PC-9 (cell line): ENCODE results near the gene HOATZ. TPM values are rescaled to one million over a fixed set of nuclear protein-coding genes. Genes with fewer than 3 reads are reported as not detected.
A peak's percentile ranks its signal among the peaks of the same experiment; 100 is the strongest.

Source experiments
- Bru-seq: library from RNA; stranded (reverse); fragments of 400-500 nt; gene quantifications from one replicate; lab custom pipeline; 2021; lab: Mats Ljungman, UMichigan
- BruChase-seq, 2 experiments: library from RNA; stranded (reverse); fragments of 400-500 nt; gene quantifications; one replicate each; lab custom pipeline; 2021; lab: Mats Ljungman, UMichigan
- BruUV-seq: library from RNA; stranded (reverse); fragments of 400-500 nt; replicated peaks from 2 replicates; lab custom pipeline; 2021; lab: Mats Ljungman, UMichigan
- CTCF ChIA-PET: fragments of 300-600 bp; sonication (Branson Sonifier 250); formaldehyde crosslinking; loops from one replicate; lab custom pipeline; 2022; ENCODE audit warnings: antibody characterized with exemption; lab: Charles Lee
- POLR2A ChIA-PET: fragments of 300-600 bp; sonication (Branson Sonifier 250); formaldehyde crosslinking; loops from one replicate; lab custom pipeline; 2022; ENCODE audit warnings: antibody characterized with exemption; ENCODE audit not compliant: unreplicated experiment; lab: Charles Lee
- DNase-seq, 2 experiments: peaks; one replicate each; pipeline versions ENCODE4 v3.0.0 to v3.0.0-alpha.2; 2015 to 2022; ENCODE audit warnings: mixed read lengths in 1 of 2
- H2AFZ ChIP-seq: fragments of 200-600 bp; sonication (generic); 2 replicates; pipeline ENCODE4 v1.8.1; 2017; ENCODE audit warnings: antibody characterized with exemption
- H3F3A ChIP-seq: fragments of 200-600 bp; sonication (generic); 2 replicates; pipeline ENCODE4 v1.8.1; 2017; ENCODE audit warnings: antibody characterized with exemption, mild to moderate bottlenecking, low read depth; ENCODE audit not compliant: insufficient read depth
- H3K27ac ChIP-seq: fragments of 200-600 bp; sonication (generic); 2 replicates; pipeline ENCODE4 v1.6.1; 2016; ENCODE audit warnings: mixed run types
- H3K27me3 ChIP-seq: fragments of 200-600 bp; sonication (generic); 2 replicates; pipeline ENCODE4 v1.6.1; 2016; ENCODE audit warnings: low read depth, mixed run types; ENCODE audit not compliant: insufficient read depth
- H3K36me3 ChIP-seq: fragments of 200-600 bp; sonication (generic); 2 replicates; pipeline ENCODE4 v1.6.1; 2016; ENCODE audit warnings: low read depth, mixed run types
- H3K4me1 ChIP-seq: fragments of 200-600 bp; sonication (generic); replicated peaks from 2 replicates; pipeline ENCODE4 v1.6.1; 2016; ENCODE audit warnings: mixed run types; ENCODE audit not compliant: insufficient read depth
- H3K4me2 ChIP-seq: fragments of 200-600 bp; sonication (generic); 2 replicates; pipeline ENCODE4 v1.6.1; 2017; ENCODE audit warnings: mixed run types
- H3K4me3 ChIP-seq: fragments of 200-600 bp; sonication (generic); 2 replicates; pipeline ENCODE4 v1.6.1; 2016; ENCODE audit warnings: mixed run types
- H3K79me2 ChIP-seq: fragments of 200-600 bp; sonication (generic); 2 replicates; pipeline ENCODE4 v1.6.1; 2017; ENCODE audit warnings: low read depth, mixed run types
- H3K9me2 ChIP-seq: fragments of 200-600 bp; sonication (generic); 2 replicates; pipeline ENCODE4 v1.8.1; 2017; ENCODE audit warnings: mild to moderate bottlenecking; ENCODE audit not compliant: insufficient read depth
- H3K9me3 ChIP-seq: fragments of 200-600 bp; sonication (generic); 2 replicates; pipeline ENCODE4 v1.8.1; 2016; ENCODE audit warnings: low read depth; ENCODE audit not compliant: insufficient read depth
- H4K20me1 ChIP-seq: fragments of 200-600 bp; sonication (generic); 2 replicates; pipeline ENCODE4 v1.8.1; 2017; ENCODE audit not compliant: insufficient read depth
- EZH2 ChIP-seq: fragments of 200-600 bp; sonication (generic); IDR thresholded peaks from 2 replicates; pipeline ENCODE4 v1.8.0; 2017; ENCODE audit warnings: antibody characterized with exemption, low read depth
- intact Hi-C: fragments of 100-400 bp; cut with micrococcal nuclease; formaldehyde crosslinking; loops from one replicate; pipeline ENCODE4 v1.10.0; 2022; ENCODE audit not compliant: unreplicated experiment
- long read RNA-seq: library from polyadenylated mRNA; stranded (forward); transcript quantifications from one replicate; pipeline ENCODE4 v2.0.0, GENCODE V29; 2022
- total RNA-seq: library from RNA; stranded (reverse); gene quantifications from 2 replicates; pipeline ENCODE4 v1.2.3, GENCODE V29; 2021
- TF ChIP-seq, protein P1 (sequence below): fragments of 200-600 bp; sonication (generic); conservative IDR thresholded peaks from 2 replicates; pipeline ENCODE4 v1.6.1; 2017; ENCODE audit warnings: mixed run types, antibody characterized with exemption, mild to moderate bottlenecking, moderate library complexity

HOATZ gene
- total RNA-seq (not detected in 2 replicates), Bru-seq, nascent RNA (percentile 6 among the genes with signal in this experiment), BruChase-seq, experiment 1, labeled RNA remaining after a 2-hour chase (percentile 4 among the genes with signal in this experiment), BruChase-seq, experiment 2, labeled RNA remaining after a 6-hour chase (not detected)
- long read RNA-seq = 0 reads

DNA sequence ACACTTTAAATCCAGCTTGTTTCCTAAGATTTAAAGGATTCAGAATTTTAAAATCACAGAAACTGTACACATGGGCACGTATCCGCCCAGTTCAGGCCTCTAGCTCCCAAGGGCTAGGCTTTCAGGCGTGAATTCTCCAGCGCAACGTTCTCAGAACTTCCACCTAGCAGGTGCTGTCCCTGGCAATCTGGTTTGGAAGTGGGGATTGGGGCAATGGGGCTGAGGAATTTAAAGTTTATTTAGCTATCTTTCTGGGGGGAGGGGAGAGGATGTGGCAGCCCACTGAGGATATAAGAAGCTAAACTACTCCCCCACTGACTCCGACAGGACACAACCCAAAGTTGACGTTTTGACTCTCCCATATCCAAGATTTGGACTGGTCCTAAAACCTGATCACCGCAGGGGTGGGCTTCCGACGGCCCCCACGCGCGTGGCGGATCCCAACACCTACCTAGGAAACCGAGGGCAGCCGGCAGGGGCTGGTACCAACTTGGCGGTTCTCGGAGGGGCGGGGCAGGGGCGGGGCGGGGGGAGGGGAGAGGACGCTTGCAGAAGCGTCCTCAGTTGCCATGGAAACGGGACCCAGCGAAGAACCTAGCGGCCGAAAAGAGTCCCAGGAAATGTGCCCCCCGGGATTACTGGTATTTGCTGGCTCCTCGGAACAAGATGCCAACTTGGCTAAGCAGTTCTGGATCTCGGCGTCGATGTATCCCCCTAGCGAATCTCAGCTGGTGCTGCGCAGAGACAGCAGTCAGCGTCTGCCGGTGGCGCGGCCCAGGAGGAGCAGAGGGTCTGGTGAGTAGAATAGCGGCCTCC, at the start of gene HOATZ:
TSS of gene HOATZ (plus strand) at position 563 of the 816 bp plus-strand sequence. CDS start at position 570, 7 bp downstream.
- no peaks in the 10 kb centered on the region for H4K20me1 ChIP-seq
- 0 out of 2 replicates have a peak, but pooled peaks cover 11% of the 10 kb centered on the region for H3K9me2 ChIP-seq
- no peak within 1 kb of the TSS for H3K27ac ChIP-seq
- H3K9me3 ChIP-seq = no peaks in the 10 kb centered on the region
- CTCF ChIA-PET = interaction anchor here (0.6 kb wide), 1 partner anchor 55 kb away, joined by 3 read pairs; no protein-coding TSS in a partner anchor
- H3K27me3 ChIP-seq = no peaks in the 10 kb centered on the region
- H3K36me3 ChIP-seq = no peaks in the 10 kb centered on the region
- no peaks in the 10 kb centered on the region for H3K4me1 ChIP-seq
- BruUV-seq = no TSS peak
- intact Hi-C loops = no loop called here
- H3K4me3 ChIP-seq = no peak within 1 kb of the TSS
- POLR2A ChIA-PET = interaction anchor here (0.6 kb wide), 1 partner anchor 26 kb away, joined by 5 read pairs; no protein-coding TSS in a partner anchor
- no peak within 1 kb of the TSS for H3K4me2 ChIP-seq
- TF ChIP-seq, protein P1, sequence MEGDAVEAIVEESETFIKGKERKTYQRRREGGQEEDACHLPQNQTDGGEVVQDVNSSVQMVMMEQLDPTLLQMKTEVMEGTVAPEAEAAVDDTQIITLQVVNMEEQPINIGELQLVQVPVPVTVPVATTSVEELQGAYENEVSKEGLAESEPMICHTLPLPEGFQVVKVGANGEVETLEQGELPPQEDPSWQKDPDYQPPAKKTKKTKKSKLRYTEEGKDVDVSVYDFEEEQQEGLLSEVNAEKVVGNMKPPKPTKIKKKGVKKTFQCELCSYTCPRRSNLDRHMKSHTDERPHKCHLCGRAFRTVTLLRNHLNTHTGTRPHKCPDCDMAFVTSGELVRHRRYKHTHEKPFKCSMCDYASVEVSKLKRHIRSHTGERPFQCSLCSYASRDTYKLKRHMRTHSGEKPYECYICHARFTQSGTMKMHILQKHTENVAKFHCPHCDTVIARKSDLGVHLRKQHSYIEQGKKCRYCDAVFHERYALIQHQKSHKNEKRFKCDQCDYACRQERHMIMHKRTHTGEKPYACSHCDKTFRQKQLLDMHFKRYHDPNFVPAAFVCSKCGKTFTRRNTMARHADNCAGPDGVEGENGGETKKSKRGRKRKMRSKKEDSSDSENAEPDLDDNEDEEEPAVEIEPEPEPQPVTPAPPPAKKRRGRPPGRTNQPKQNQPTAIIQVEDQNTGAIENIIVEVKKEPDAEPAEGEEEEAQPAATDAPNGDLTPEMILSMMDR = no peak
- TF ChIP-seq EZH2 = no peak
- no peak for DNase-seq
- H3K79me2 ChIP-seq = no peaks in the 10 kb centered on the region
- no peak within 1 kb of the TSS for H2AFZ ChIP-seq
- 0 out of 2 replicates have a peak, but pooled peaks cover 5% of the 10 kb centered on the region for H3F3A ChIP-seq

DNA sequence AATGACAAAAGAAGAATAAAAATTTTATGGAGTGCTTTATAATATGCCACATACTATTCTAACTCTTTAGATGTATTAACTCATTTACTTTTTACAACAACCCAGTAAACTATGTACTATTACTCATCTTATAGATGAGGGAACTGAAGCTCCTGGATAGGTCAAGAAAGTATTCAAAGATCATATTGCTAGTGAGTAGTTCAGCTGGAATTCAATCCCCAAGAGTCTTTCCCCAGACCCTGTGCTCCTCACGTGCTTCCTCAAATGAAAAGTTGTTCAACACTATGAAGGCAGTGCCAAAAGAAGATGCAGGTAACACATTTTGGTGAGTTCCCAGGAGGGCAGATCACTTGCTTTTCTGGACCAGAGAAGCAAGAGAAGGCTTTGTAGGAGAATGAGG, 49.2 kb upstream of the HOATZ start:
- no peak overlapping the region for H2AFZ ChIP-seq
- peak in 1 of 2 experiments; percentile 52 for DNase-seq

DNA sequence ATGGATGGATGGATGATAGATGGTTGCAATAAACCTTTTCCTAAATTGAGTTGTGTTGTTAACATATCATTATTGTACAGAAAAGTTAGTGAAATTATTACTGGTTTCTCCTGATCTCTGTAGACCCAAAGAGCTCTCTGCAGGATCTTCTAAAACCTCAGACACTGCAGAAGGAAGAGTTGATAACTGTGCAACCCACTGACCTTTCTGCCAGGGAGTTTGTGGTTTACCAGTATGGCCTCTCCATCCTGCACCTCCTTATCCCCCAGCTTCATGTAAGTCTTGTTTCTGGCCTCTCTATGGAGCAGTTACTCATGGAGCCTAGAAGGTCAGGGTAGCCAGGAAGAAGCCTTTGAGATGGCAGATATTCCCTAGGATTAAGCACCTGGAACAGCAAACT, 48.0 kb upstream of the HOATZ start:
- ChIA-PET CTCF (no interaction called here), POLR2A (no interaction called here)
- no peak overlapping the region for H3K4me3 ChIP-seq
- TF ChIP-seq, protein P1 = no peak
- no peak for TF ChIP-seq EZH2
- H3K79me2 ChIP-seq = no peaks in the 10 kb centered on the region
- no peak overlapping the region for H3K4me2 ChIP-seq
- no peak for DNase-seq
- no peaks in the 10 kb centered on the region for H3K36me3 ChIP-seq
- no peaks in the 10 kb centered on the region for H3K9me2 ChIP-seq
- no peaks in the 10 kb centered on the region for H3K27me3 ChIP-seq
- H4K20me1 ChIP-seq = no peaks in the 10 kb centered on the region
- no peaks in the 10 kb centered on the region for H3F3A ChIP-seq
- 0 out of 2 replicates have a peak, but pooled peaks cover 4% of the 10 kb centered on the region for H3K9me3 ChIP-seq
- H3K27ac ChIP-seq = no peak overlapping the region
- intact Hi-C loops = no loop called here
- H3K4me1 ChIP-seq = 0 out of 2 replicates have a peak, but pooled peaks cover 5% of the 10 kb centered on the region
- no peak overlapping the region for H2AFZ ChIP-seq
- BruUV-seq = no TSS peak

More for the DNA sequence above, 49.2 kb upstream of the HOATZ start:
- intact Hi-C loops = no loop called here
- ChIA-PET CTCF (no interaction called here), POLR2A (no interaction called here)
- Histone ChIP-seq H3K27ac (no peak overlapping the region), H4K20me1 (no peaks in the 10 kb centered on the region), H3F3A (no peaks in the 10 kb centered on the region), H3K4me3 (no peak overlapping the region), H3K4me1 (0 out of 2 replicates have a peak, but pooled peaks cover 5% of the 10 kb centered on the region), H3K36me3 (no peaks in the 10 kb centered on the region), H3K9me2 (no peaks in the 10 kb centered on the region), H3K4me2 (no peak overlapping the region), H3K27me3 (no peaks in the 10 kb centered on the region), H3K79me2 (no peaks in the 10 kb centered on the region), H3K9me3 (0 out of 2 replicates have a peak, but pooled peaks cover 4% of the 10 kb centered on the region)
- BruUV-seq = no TSS peak
- TF ChIP-seq, protein P1 = no peak
- no peak for TF ChIP-seq EZH2
